IMR-90 (cell line): ENCODE data around the gene ANKRD13B. TPM values are rescaled to one million over a fixed set of nuclear protein-coding genes. Genes with fewer than 3 reads are reported as not detected.

Experiments used
- ATAC-seq: fragments of 200-7000 bp; cut with Tn5 transposase; 2 replicates; pipeline ENCODE4 v1.9.1; 2020; ENCODE audit warnings: low read depth, mild to moderate bottlenecking, moderate library complexity
- BruUV-seq: library from RNA; stranded (reverse); fragments of 400-500 nt; replicated peaks from 2 replicates; lab custom pipeline; 2021; lab: Mats Ljungman, UMichigan
- CTCF ChIA-PET: fragments of 300-600 bp; formaldehyde crosslinking; extraction: SDS; loops from one replicate; lab custom pipeline; 2021; ENCODE audit warnings: antibody characterized with exemption; lab: Yijun Ruan, JAX
- POLR2A ChIA-PET: fragments of 300-600 bp; sonication (Branson Sonifier 250); formaldehyde crosslinking; loops from one replicate; lab custom pipeline; 2022; ENCODE audit warnings: antibody characterized with exemption; ENCODE audit not compliant: unreplicated experiment; lab: Charles Lee
- DNase-seq: peaks from one replicate; pipeline ENCODE4 v3.0.0; 2013
- H2AFZ ChIP-seq: replicated peaks from 2 replicates; pipeline ENCODE3; 2013; ENCODE audit warnings: low read length, mild to moderate bottlenecking; ENCODE audit not compliant: poor library complexity
- H2AK5ac ChIP-seq: 2 replicates; pipeline ENCODE4 v1.6.1; 2013; ENCODE audit warnings: low read depth, low read length, inconsistent platforms
- H2AK9ac ChIP-seq: replicated peaks from 2 replicates; pipeline ENCODE3; 2013; ENCODE audit warnings: mild to moderate bottlenecking, low read depth, low read length, moderate library complexity; ENCODE audit not compliant: poor library complexity
- H2BK120ac ChIP-seq: 2 replicates; pipeline ENCODE4 v1.6.1; 2013; ENCODE audit warnings: low read depth, low read length, inconsistent platforms
- H2BK15ac ChIP-seq: 3 replicates; pipeline ENCODE4 v1.6.1; 2013; ENCODE audit warnings: low read depth, low read length, inconsistent platforms
- H2BK20ac ChIP-seq: 2 replicates; pipeline ENCODE4 v1.6.1; 2013; ENCODE audit warnings: low read depth, mild to moderate bottlenecking, inconsistent platforms, low read length, moderate library complexity
- H2BK5ac ChIP-seq: 2 replicates; pipeline ENCODE4 v1.6.1; 2013; ENCODE audit warnings: mild to moderate bottlenecking, low read depth, low read length, inconsistent platforms; ENCODE audit not compliant: poor library complexity, severe bottlenecking
- H3K14ac ChIP-seq: replicated peaks from 2 replicates; pipeline ENCODE4 v1.6.1; 2013; ENCODE audit warnings: low read depth, low read length, inconsistent platforms
- H3K18ac ChIP-seq: 2 replicates; pipeline ENCODE4 v1.6.1; 2013; ENCODE audit warnings: low read depth, low read length, control low read depth
- H3K23ac ChIP-seq: 2 replicates; pipeline ENCODE4 v1.6.1; 2013; ENCODE audit warnings: low read depth, low read length, inconsistent platforms
- H3K27ac ChIP-seq: 2 replicates; pipeline ENCODE4 v1.5.1; 2013; ENCODE audit warnings: mild to moderate bottlenecking, control low read depth, low read length; ENCODE audit not compliant: insufficient read depth
- H3K27me3 ChIP-seq: 2 replicates; pipeline ENCODE4 v1.6.1; 2013; ENCODE audit warnings: low read length; ENCODE audit not compliant: control insufficient read depth, insufficient read depth
- H3K36me3 ChIP-seq: 2 replicates; pipeline ENCODE4 v1.6.1; 2013; ENCODE audit warnings: low read length, mixed read lengths; ENCODE audit not compliant: control insufficient read depth, insufficient read depth
- H3K4ac ChIP-seq: 2 replicates; pipeline ENCODE4 v1.6.1; 2013; ENCODE audit warnings: low read depth, low read length, inconsistent platforms
- H3K4me1 ChIP-seq: 2 replicates; pipeline ENCODE4 v1.6.1; 2013; ENCODE audit warnings: low read length, mixed read lengths; ENCODE audit not compliant: control insufficient read depth, insufficient read depth
- H3K4me2 ChIP-seq: 2 replicates; pipeline ENCODE4 v1.6.1; 2013; ENCODE audit warnings: low read depth, mild to moderate bottlenecking, control low read depth, low read length, moderate library complexity
- H3K4me3 ChIP-seq: 2 replicates; pipeline ENCODE4 v1.5.1; 2013; ENCODE audit warnings: low read depth, mild to moderate bottlenecking, control low read depth, low read length, moderate library complexity; ENCODE audit not compliant: insufficient read depth
- H3K56ac ChIP-seq: 2 replicates; pipeline ENCODE4 v1.6.1; 2013; ENCODE audit warnings: low read length, inconsistent platforms; ENCODE audit not compliant: insufficient read depth; ENCODE audit errors: extremely low read depth
- H3K79me1 ChIP-seq, 2 experiments: 2 replicates each; pipeline ENCODE4 v1.6.1; 2013; ENCODE audit warnings: low read length in 2 of 2, inconsistent platforms in 1 of 2, low read depth in 1 of 2
- H3K9ac ChIP-seq: 2 replicates; pipeline ENCODE4 v1.6.1; 2013; ENCODE audit warnings: low read depth, low read length, control low read depth
- H3K9me1 ChIP-seq: 2 replicates; pipeline ENCODE4 v1.6.1; 2013; ENCODE audit warnings: low read length, inconsistent platforms; ENCODE audit not compliant: insufficient read depth
- H3K9me3 ChIP-seq: 2 replicates; pipeline ENCODE4 v1.6.1; 2013; ENCODE audit warnings: low read length; ENCODE audit not compliant: control insufficient read depth, insufficient read depth
- H4K20me1 ChIP-seq: 2 replicates; pipeline ENCODE4 v1.6.1; 2013; ENCODE audit warnings: low read length, inconsistent platforms; ENCODE audit not compliant: insufficient read depth
- H4K5ac ChIP-seq: 2 replicates; pipeline ENCODE4 v1.6.1; 2013; ENCODE audit warnings: mild to moderate bottlenecking, low read depth, low read length, control low read depth
- H4K8ac ChIP-seq, 2 experiments: 2 replicates each; pipeline ENCODE4 v1.6.1; 2013; ENCODE audit warnings: low read depth in 2 of 2, low read length in 2 of 2, control low read depth in 1 of 2, inconsistent platforms in 1 of 2
- H4K91ac ChIP-seq: 2 replicates; pipeline ENCODE4 v1.6.1; 2013; ENCODE audit warnings: low read depth, low read length, inconsistent platforms; ENCODE audit not compliant: insufficient read depth
- BHLHE40 ChIP-seq: fragments of 150-350 bp; IDR thresholded peaks from 2 replicates; pipeline ENCODE4 v1.6.1; 2016; ENCODE audit warnings: mild to moderate bottlenecking, low read depth, low read length
- CEBPB ChIP-seq: IDR thresholded peaks from 2 replicates; pipeline ENCODE4 v1.6.1; 2012; ENCODE audit warnings: low read depth, low read length, improper control_type of control experiment
- CHD1 ChIP-seq: IDR thresholded peaks from 2 replicates; pipeline ENCODE4 v1.6.1; 2012; ENCODE audit warnings: low read depth, low read length, improper control_type of control experiment
- CTCF ChIP-seq: conservative IDR thresholded peaks from 2 replicates; pipeline ENCODE4 v1.5.1; 2012; ENCODE audit warnings: mild to moderate bottlenecking, low read depth, low read length, improper control_type of control experiment
- ELK1 ChIP-seq: fragments of 150-350 bp; IDR thresholded peaks from 2 replicates; pipeline ENCODE4 v1.6.1; 2016; ENCODE audit warnings: low read depth, mild to moderate bottlenecking, low read length, moderate library complexity, borderline replicate concordance
- FOS ChIP-seq: fragments of 150-350 bp; IDR thresholded peaks from 2 replicates; pipeline ENCODE4 v1.6.1; 2016; ENCODE audit warnings: low read depth, low read length
- MAFK ChIP-seq: IDR thresholded peaks from 2 replicates; pipeline ENCODE4 v1.6.1; 2012; ENCODE audit warnings: low read depth, low read length, improper control_type of control experiment
- MAZ ChIP-seq: IDR thresholded peaks from 2 replicates; pipeline ENCODE4 v1.6.1; 2012; ENCODE audit warnings: low read depth, mild to moderate bottlenecking, low read length, improper control_type of control experiment, moderate library complexity, borderline replicate concordance
- MXI1 ChIP-seq: IDR thresholded peaks from 2 replicates; pipeline ENCODE4 v1.6.1; 2012; ENCODE audit warnings: low read depth, mild to moderate bottlenecking, low read length, moderate library complexity, borderline replicate concordance
- NFE2L2 ChIP-seq: fragments of 150-350 bp; IDR thresholded peaks from 2 replicates; pipeline ENCODE4 v1.6.1; 2016; ENCODE audit warnings: low read depth, mild to moderate bottlenecking, low read length
- POLR2A ChIP-seq: IDR thresholded peaks from 2 replicates; pipeline ENCODE4 v1.6.1; 2012; ENCODE audit warnings: mild to moderate bottlenecking, low read depth, low read length
- RAD21 ChIP-seq: IDR thresholded peaks from 2 replicates; pipeline ENCODE4 v1.6.1; 2012; ENCODE audit warnings: low read length, improper control_type of control experiment
- RCOR1 ChIP-seq: IDR thresholded peaks from 2 replicates; pipeline ENCODE4 v1.6.1; 2012; ENCODE audit warnings: mild to moderate bottlenecking, low read length, improper control_type of control experiment; ENCODE audit not compliant: insufficient replicate concordance
- RFX5 ChIP-seq: IDR thresholded peaks from 2 replicates; pipeline ENCODE4 v1.8.0; 2012; ENCODE audit warnings: low read depth, mild to moderate bottlenecking, low read length, moderate library complexity
- SMC3 ChIP-seq: fragments of 150-350 bp; IDR thresholded peaks from 2 replicates; pipeline ENCODE4 v1.6.1; 2016; ENCODE audit warnings: low read depth, mild to moderate bottlenecking, antibody characterized with exemption, low read length, moderate library complexity
- USF2 ChIP-seq: fragments of 150-350 bp; IDR thresholded peaks from 2 replicates; pipeline ENCODE4 v1.6.1; 2017; ENCODE audit warnings: mild to moderate bottlenecking, antibody characterized with exemption, low read length, low read depth
- WGBS, 2 experiments: methylation state at CpG; one replicate each; pipeline versions ENCODE4 v1.1.5 to v1.1.7; 2013; ENCODE audit warnings: missing lambda C conversion rate in 2 of 2; ENCODE audit not compliant: insufficient read length in 1 of 2; ENCODE audit errors: extremely low coverage in 2 of 2; 5-methylcytosine and 5-hydroxymethylcytosine counted together
- dilution Hi-C: fragments of 300-500 bp; cut with HindIII; formaldehyde crosslinking; loops from one replicate; pipeline ENCODE4 v1.14.3; 2018; ENCODE audit warnings: low sequenced_read_pairs; ENCODE audit not compliant: unreplicated experiment
- in situ Hi-C: fragments of 300-500 bp; cut with MboI; formaldehyde crosslinking; loops from 3 replicates; pipeline ENCODE4 v1.14.3; 2019; ENCODE audit warnings: low sequenced_read_pairs, inconsistent platforms, mixed read lengths
- intact Hi-C: fragments of 100-400 bp; cut with micrococcal nuclease; formaldehyde crosslinking; loops from 2 replicates; pipeline ENCODE4 v1.10.0; 2022
- polyA plus RNA-seq, 3 experiments: library from polyadenylated mRNA; depleted of rRNA; stranded (reverse); fragments of >200 nt; gene quantifications; 2 replicates each; pipeline ENCODE4 v1.2.3, GENCODE V29; 2012; ENCODE audit warnings: low replicate concordance in 1 of 3
- total RNA-seq: library from RNA; depleted of rRNA; stranded (reverse); fragments of >200 nt; gene quantifications from 2 replicates; pipeline ENCODE4 v1.2.3, GENCODE V29; 2012

Gene ANKRD13B
- total and polyA plus RNA-seq, 2 of the 4 experiments (the other 2 are of a cell fraction): 0.90 to 4.0 TPM

- H3K4me1 ChIP-seq: peaks cover 15% of the 10 kb centered on the region
- intact Hi-C loops: no loop called here
- BruUV-seq: no TSS peak
Observed at GRCh38 chr17:29621751-29622194, 28.8 kb downstream of the ANKRD13B start.

More at GRCh38 chr17:29621751-29622194, 28.8 kb downstream of the ANKRD13B start:
- Histone ChIP-seq H4K20me1 (peaks cover 9% of the 10 kb centered on the region; the same call in 1 of the 2 replicates), H3K56ac (no peak overlapping the region), H3K9me1 (peaks cover 22% of the 10 kb centered on the region), H2AK5ac (peak overlapping the region; percentile 70; the same call in 1 of the 2 replicates), H2BK20ac (no peak overlapping the region), H3K9ac (peak overlapping the region; percentile 40; the same call in 1 of the 2 replicates), H4K8ac (no peak overlapping the region), H2BK5ac (no peak overlapping the region), H3K4ac (peak overlapping the region; percentile 5; the same call in 1 of the 2 replicates), H3K14ac (peak overlapping the region; percentile 14; the same call in 1 of the 2 replicates), H3K27ac (no peak overlapping the region), H2BK120ac (no peak overlapping the region), H3K79me1 (peaks cover 0 to 22% of the 10 kb centered on the region in 2 experiments; a peak in 1 of 4 replicates), H3K4me3 (peak overlapping the region; percentile 66), H2AFZ (peak overlapping the region; percentile 96), H2BK15ac (no peak overlapping the region), H3K36me3 (peaks cover 2% of the 10 kb centered on the region; the same call in 1 of the 2 replicates), H3K23ac (no peak overlapping the region), H3K9me3 (no peaks in the 10 kb centered on the region), H3K4me2 (peak overlapping the region; percentile 62), H4K5ac (no peak overlapping the region; the same call in 1 of the 2 replicates), H3K27me3 (no peaks in the 10 kb centered on the region; the same call in 1 of the 2 replicates), H4K91ac (no peak overlapping the region), H2AK9ac (peak overlapping the region; percentile 71), H3K18ac (no peak overlapping the region)
- in situ Hi-C loops: no loop called here
- no peak for TF ChIP-seq BHLHE40
- TF ChIP-seq USF2: no peak
- no peak for TF ChIP-seq RAD21
- no peak for TF ChIP-seq POLR2A
- no peak for TF ChIP-seq RCOR1
- no peak for TF ChIP-seq CTCF
- TF ChIP-seq MAZ: no peak
- no peak for TF ChIP-seq FOS
- no peak for TF ChIP-seq MXI1
- TF ChIP-seq SMC3: no peak
- TF ChIP-seq ELK1: no peak
- no peak for TF ChIP-seq MAFK
- no peak for TF ChIP-seq CHD1
- TF ChIP-seq NFE2L2: no peak
- no peak for TF ChIP-seq CEBPB
- no peak for TF ChIP-seq RFX5
- DNase-seq (no peak), ATAC-seq (no peak)
- ChIA-PET POLR2A (no interaction called here), CTCF (no interaction called here)
- 58% methylated on average over 4 of the region's 8 CpGs; no CpG with 5 or more reads in 1 of the 2 experiments for WGBS, 2 experiments
- dilution Hi-C loops: no loop called here
